Loucy (cell line): ENCODE data around the gene TUBA1A.

Experiments used
- H2AFZ ChIP-seq: fragments of 200-600 bp; sonication (generic); 2 replicates; pipeline ENCODE4 v1.6.0; 2016; ENCODE audit warnings: antibody characterized with exemption, mild to moderate bottlenecking, low read length, moderate library complexity
- H3F3A ChIP-seq: fragments of 200-600 bp; 2 replicates; pipeline ENCODE4 v1.6.0; 2016; ENCODE audit warnings: antibody characterized with exemption, low read depth, mild to moderate bottlenecking
- H3K27me3 ChIP-seq: fragments of 200-600 bp; sonication (generic); 2 replicates; pipeline ENCODE4 v1.6.1; 2014; ENCODE audit warnings: low read length, mild to moderate bottlenecking; ENCODE audit not compliant: insufficient read depth, poor library complexity, severe bottlenecking
- H3K36me3 ChIP-seq: fragments of 200-600 bp; sonication (generic); 2 replicates; pipeline ENCODE4 v1.6.1; 2016; ENCODE audit warnings: low read length; ENCODE audit not compliant: insufficient read depth
- H3K4me1 ChIP-seq: fragments of 200-600 bp; sonication (generic); 2 replicates; pipeline ENCODE4 v1.5.1; 2014; ENCODE audit warnings: low read length, mild to moderate bottlenecking; ENCODE audit not compliant: insufficient read depth, poor library complexity, severe bottlenecking
- H3K4me2 ChIP-seq: fragments of 200-600 bp; sonication (generic); 2 replicates; pipeline ENCODE4 v1.6.0; 2014; ENCODE audit warnings: antibody characterized with exemption, low read length, low read depth, mild to moderate bottlenecking; ENCODE audit not compliant: poor library complexity, severe bottlenecking
- H3K4me3 ChIP-seq: fragments of 200-600 bp; sonication (generic); 2 replicates; pipeline ENCODE4 v1.5.1; 2014; ENCODE audit warnings: low read length, mild to moderate bottlenecking, mixed read lengths; ENCODE audit not compliant: poor library complexity, severe bottlenecking
- H3K79me2 ChIP-seq: fragments of 200-600 bp; sonication (generic); 2 replicates; pipeline ENCODE4 v1.6.1; 2014; ENCODE audit warnings: low read length; ENCODE audit not compliant: insufficient read depth
- H3K9ac ChIP-seq: fragments of 200-600 bp; sonication (generic); 2 replicates; pipeline ENCODE4 v1.6.0; 2014; ENCODE audit warnings: mild to moderate bottlenecking, low read depth, low read length, moderate library complexity; ENCODE audit not compliant: poor library complexity, severe bottlenecking
- H3K9me2 ChIP-seq: fragments of 200-600 bp; sonication (generic); replicated peaks from 2 replicates; pipeline ENCODE4 v1.6.1; 2016; ENCODE audit warnings: low read depth, low read length, mixed read lengths
- H3K9me3 ChIP-seq: fragments of 200-600 bp; sonication (generic); 2 replicates; pipeline ENCODE4 v1.6.1; 2014; ENCODE audit warnings: mild to moderate bottlenecking, antibody characterized with exemption, low read length, low read depth; ENCODE audit not compliant: insufficient read depth
- H4K20me1 ChIP-seq: fragments of 200-600 bp; sonication (generic); 2 replicates; pipeline ENCODE4 v1.6.0; 2014; ENCODE audit warnings: antibody characterized with exemption, low read length, mild to moderate bottlenecking; ENCODE audit not compliant: insufficient read depth, poor library complexity, severe bottlenecking
- EZH2phosphoT487 ChIP-seq: fragments of 200-600 bp; IDR thresholded peaks from 2 replicates; pipeline ENCODE4 v1.6.1; 2018; ENCODE audit warnings: antibody characterized with exemption, mild to moderate bottlenecking, moderate library complexity, borderline replicate concordance
- TF ChIP-seq, protein P1 (sequence below): fragments of 200-600 bp; sonication (generic); conservative IDR thresholded peaks from 2 replicates; pipeline ENCODE4 v1.5.1; 2014; ENCODE audit warnings: mild to moderate bottlenecking, antibody characterized with exemption, low read length

TUBA1A gene

GRCh38 chr12:49232940-49233841, 44.3 kb upstream of the TUBA1A start:
- H3F3A ChIP-seq = no peaks in the 10 kb centered on the region
- no peaks in the 10 kb centered on the region for H4K20me1 ChIP-seq
- no peaks in the 10 kb centered on the region for H3K9me3 ChIP-seq
- peak overlapping the region; percentile 86 for H3K4me3 ChIP-seq
- H3K9me2 ChIP-seq = no peaks in the 10 kb centered on the region
- H3K36me3 ChIP-seq = no peaks in the 10 kb centered on the region
- H3K27me3 ChIP-seq = no peaks in the 10 kb centered on the region
- no peaks in the 10 kb centered on the region for H3K79me2 ChIP-seq
- no peak for TF ChIP-seq EZH2phosphoT487
- TF ChIP-seq, protein P1, sequence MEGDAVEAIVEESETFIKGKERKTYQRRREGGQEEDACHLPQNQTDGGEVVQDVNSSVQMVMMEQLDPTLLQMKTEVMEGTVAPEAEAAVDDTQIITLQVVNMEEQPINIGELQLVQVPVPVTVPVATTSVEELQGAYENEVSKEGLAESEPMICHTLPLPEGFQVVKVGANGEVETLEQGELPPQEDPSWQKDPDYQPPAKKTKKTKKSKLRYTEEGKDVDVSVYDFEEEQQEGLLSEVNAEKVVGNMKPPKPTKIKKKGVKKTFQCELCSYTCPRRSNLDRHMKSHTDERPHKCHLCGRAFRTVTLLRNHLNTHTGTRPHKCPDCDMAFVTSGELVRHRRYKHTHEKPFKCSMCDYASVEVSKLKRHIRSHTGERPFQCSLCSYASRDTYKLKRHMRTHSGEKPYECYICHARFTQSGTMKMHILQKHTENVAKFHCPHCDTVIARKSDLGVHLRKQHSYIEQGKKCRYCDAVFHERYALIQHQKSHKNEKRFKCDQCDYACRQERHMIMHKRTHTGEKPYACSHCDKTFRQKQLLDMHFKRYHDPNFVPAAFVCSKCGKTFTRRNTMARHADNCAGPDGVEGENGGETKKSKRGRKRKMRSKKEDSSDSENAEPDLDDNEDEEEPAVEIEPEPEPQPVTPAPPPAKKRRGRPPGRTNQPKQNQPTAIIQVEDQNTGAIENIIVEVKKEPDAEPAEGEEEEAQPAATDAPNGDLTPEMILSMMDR = no peak
- peak overlapping the region; percentile 86; the same call in 1 of the 2 replicates for H2AFZ ChIP-seq
- H3K9ac ChIP-seq = peak overlapping the region; percentile 82
- H3K4me1 ChIP-seq = peaks cover 9% of the 10 kb centered on the region
- peak overlapping the region; percentile 76 for H3K4me2 ChIP-seq

DNA sequence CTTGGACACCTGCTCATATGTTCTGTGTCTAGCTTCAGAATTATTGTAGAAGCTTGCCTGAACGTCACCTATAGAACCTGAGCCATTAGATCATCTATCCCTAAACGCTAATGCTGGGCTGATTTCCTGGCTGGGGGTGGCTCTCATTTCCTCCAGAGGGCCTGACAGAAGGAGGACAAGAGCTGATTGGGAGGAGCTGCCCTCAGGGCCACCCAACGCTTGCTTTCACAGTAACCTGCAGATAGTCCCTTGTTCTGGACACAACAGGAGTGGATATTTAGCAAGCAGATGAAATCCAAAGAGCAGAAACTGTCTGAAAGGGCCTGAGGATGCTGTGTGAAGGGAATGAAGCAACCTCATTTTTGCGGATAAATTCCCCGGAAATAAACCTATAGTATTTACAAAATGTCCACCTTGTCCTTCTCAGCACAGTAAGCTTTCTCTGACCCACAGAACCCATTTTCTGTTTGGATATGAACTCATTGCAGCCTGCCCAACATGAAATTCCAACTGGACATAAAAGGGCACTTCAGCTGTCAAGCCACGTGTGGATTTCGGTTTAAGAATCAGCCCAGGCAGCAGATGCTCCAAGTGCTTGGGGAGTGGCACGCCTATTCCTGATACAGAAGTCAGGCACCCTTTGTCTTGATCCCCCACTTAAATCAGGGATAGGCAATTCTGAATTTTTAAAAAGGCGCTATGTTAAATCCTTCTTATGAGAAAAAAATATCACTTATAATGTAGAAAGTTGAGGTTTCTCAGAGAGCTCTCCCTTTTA, 43.2 kb upstream of the TUBA1A start:
- Histone ChIP-seq H2AFZ (no peak overlapping the region), H3K4me3 (no peak overlapping the region)

GRCh38 chr12:49230805-49231194, 41.9 kb upstream of the TUBA1A start:
- Histone ChIP-seq H2AFZ (no peak overlapping the region), H3K36me3 (no peaks in the 10 kb centered on the region), H3K9ac (no peak overlapping the region), H3K4me1 (peaks cover 9% of the 10 kb centered on the region), H3K79me2 (no peaks in the 10 kb centered on the region), H3K9me2 (no peaks in the 10 kb centered on the region), H3K4me3 (no peak overlapping the region), H3K4me2 (no peak overlapping the region), H3F3A (no peaks in the 10 kb centered on the region), H4K20me1 (no peaks in the 10 kb centered on the region), H3K9me3 (no peaks in the 10 kb centered on the region), H3K27me3 (no peaks in the 10 kb centered on the region)
- TF ChIP-seq, protein P1 = no peak
- no peak for TF ChIP-seq EZH2phosphoT487

More for the DNA sequence above, 43.2 kb upstream of the TUBA1A start:
- H3K27me3 ChIP-seq = no peaks in the 10 kb centered on the region
- H3F3A ChIP-seq = no peaks in the 10 kb centered on the region
- no peaks in the 10 kb centered on the region for H3K79me2 ChIP-seq
- H3K4me2 ChIP-seq = peak overlapping the region; percentile 76
- H3K4me1 ChIP-seq = peaks cover 9% of the 10 kb centered on the region
- no peaks in the 10 kb centered on the region for H3K9me2 ChIP-seq
- no peaks in the 10 kb centered on the region for H3K36me3 ChIP-seq
- H4K20me1 ChIP-seq = no peaks in the 10 kb centered on the region
- peak overlapping the region; percentile 82 for H3K9ac ChIP-seq
- no peaks in the 10 kb centered on the region for H3K9me3 ChIP-seq
- TF ChIP-seq, protein P1 = no peak
- no peak for TF ChIP-seq EZH2phosphoT487
